NCI-H2107 (cell line): ENCODE data around the gene IL1RAPL1.

Experiments used
- DNase-seq: peaks from one replicate; lab custom pipeline; 2025; lab: John Stamatoyannopoulos, UW

The IL1RAPL1 gene

DNA sequence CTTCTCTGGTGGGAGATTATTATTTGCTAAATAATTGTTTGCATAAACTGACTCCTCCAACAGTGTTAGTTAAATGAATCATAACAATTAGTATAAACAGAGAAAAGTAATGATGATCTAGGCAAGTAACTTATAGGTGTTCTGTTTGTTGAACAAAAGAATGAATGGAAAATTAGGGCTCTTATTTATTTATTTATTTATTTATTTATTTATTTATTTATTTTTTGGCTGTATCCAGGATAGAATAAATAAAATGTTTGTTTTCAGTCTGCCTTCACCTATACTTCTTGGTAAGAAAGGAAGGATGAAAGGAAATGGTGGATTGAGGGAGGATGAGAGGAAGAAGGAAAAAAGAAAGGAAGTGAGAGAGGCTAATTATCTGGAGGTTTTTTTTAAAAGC, 1066.5 kb downstream of the IL1RAPL1 start:
- no peak for DNase-seq

DNA sequence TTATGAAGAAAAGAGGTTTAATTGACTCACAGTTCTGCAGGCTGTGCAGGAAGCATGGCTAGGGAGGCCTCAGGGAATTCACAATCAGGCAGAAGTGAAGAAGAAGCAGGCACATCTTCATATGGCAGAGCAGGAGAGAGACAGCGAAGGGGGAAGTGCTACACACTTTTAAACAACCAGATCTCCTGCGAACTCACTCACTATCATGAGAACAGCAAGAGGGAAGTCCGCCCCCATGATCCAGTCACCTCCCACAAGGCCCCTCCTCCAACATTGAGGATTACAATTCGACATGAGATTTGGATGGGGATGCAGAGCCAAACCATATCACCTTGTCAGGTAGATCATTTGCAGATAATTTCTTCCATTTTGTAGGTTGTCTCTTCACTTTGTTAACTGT, 1072.7 kb downstream of the IL1RAPL1 start:
- no peak for DNase-seq

DNA sequence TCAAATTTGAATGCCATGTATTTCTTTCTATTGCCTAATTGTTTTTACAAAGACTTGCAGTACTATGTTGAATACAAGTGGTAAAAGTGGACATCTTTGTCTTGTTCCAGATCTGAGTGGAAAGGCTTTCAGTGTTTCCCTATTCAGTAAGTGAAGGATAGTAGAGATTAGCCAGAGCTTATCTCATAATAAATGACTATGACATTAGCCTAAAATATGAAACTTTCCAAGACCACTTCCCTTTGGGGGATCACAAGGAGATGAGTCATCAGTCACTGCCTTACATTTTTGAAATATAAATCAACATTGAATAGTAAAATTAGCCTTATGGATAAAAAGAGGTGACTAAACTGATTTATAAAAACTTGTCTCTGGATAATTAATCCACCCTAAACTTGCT, 1074.0 kb downstream of the IL1RAPL1 start:
- no peak for DNase-seq

DNA sequence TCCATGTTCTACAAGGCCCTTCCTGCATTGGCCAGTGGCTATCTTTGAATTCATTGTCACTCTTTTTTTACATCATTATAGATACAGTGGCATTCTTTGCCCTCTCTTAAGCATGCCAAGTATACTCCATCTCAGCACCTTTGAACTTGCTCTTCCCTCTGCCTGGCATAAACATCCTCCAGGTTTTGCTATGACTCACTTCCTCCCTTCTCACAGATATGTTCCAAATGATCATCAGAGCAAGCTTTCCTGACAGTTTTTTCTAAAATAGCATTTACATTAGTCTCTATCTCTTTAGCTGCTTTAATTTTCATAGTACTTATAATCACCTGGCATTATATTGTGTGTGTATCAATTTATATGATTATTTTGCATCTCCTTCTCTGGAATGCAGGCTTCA, 1074.9 kb downstream of the IL1RAPL1 start:
- no peak for DNase-seq

DNA sequence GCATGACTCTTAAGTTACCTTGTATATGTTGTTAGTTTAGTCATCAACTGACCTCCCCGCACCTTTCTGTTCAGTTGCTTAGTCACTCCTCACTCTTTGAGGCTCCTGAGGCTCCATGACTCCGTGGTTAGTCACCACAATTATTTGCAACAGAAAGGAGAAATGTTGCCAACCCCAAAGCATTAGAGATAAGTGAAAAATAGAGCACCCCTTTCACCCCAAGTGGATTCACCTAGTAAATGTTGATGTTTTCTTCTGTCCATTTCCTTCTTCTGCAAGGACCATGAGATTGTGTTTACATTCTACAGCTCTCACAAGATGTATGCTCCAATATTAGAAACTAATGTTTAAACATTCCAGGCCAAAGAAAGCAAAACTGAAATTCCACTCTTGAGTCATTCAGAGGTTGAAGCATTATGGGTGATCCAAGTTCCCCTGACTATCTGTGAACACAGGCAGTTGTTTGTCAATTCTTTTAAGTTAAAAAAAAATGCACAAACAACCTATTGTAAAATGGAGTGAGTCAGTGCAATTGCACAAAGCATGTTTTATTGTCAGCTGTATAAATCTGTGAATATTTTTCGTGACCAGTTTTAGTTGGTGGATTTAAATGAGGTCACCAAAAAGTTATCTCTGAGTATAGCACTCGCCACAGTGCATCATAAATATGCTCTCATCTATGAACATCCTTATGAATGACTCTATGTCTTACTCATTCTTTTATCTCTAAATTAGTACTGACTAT, 1075.7 kb downstream of the IL1RAPL1 start:
- no peak for DNase-seq

DNA sequence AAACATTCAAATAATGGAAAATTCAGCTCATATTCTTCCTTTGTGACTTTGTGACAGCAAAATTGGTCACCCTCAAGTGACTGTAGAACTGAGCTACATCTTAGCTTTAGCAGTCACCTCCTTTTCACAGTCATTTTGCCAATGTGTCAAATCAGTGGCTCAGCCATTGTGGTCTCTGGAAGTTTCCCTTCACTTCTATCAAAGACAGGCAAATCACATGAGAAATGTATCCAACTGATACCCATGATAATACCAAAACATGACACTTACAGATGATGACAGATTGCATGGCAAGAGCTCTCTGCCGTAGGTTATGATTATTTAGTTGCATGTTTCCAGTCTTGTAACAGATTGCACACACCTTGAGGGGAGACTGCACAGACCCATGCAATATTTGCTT, 1078.3 kb downstream of the IL1RAPL1 start:
- DNase-seq: no peak

DNA sequence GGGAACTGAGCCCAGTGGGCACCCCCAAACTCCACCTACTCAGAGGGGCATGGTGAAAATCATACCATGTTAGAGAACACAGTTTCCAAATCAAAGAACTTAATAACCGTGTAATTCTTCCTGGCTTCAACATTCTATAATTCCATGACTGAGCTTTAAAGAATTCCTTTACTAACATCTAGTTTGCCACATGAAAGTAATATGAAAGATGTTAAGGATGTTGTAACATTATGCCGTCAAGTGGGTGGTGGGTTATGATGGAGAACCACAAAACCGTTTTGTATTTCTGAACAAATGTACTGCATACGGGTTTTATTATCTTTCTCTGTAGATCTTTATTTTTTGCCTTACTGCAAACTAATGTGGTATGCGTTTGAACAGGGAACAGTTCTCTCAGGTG, 1079.1 kb downstream of the IL1RAPL1 start:
- no peak for DNase-seq

DNA sequence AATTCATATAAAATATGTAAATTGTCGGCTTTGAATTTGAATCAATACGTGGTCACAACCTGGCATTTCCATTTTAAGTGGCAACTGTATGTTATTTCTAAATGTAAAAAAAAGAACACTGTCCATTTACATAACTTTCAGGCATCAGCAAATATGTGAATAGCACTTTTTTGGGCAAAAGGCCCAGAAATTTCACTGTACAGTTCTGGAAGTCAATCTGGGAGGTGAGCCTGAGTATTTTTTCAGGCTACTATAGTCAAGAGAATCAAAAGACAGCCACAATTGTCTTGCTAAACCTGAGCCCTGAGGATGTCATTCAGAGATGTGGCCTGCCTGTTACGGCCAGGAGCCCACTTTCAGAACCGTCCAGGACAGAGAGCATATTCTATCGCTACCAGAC, 1084.2 kb downstream of the IL1RAPL1 start:
- no peak for DNase-seq

DNA sequence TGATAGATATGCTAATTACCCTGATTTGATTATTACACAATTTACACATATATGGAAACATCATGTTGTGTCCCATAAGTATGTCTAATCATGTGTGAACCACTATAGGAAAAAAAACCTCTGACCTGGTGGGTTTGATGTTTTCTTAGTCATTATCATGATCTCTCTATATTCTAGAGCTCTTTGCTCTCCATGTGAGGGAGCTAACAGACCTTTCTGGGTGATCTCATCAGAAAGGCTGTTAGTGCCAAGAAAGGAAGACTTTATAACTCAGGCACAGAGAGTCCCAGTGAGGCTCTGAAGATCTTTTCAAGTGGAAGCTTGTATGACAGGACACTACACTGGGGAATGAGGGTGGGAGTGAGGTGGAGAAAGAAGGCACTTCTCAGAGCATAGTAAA, 1100.4 kb downstream of the IL1RAPL1 start:
- DNase-seq: no peak

DNA sequence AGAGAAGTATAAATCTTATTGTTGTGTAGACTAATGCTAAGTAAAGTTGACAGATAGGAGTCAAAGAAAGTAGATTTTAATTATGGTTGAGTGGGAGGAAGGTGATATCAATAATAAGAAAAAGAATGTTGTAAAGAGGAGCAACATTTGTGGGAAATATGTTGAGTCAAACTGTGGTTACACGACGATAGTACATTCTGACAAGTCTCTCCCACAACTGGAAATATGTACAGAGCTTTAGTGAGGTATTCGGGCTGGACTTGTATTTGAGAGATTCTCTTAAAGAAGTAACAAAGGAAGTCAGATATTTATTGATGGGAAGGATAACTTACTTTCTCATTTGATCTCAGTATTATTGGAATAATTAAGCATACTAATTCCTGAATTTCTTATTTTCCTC, 1102.8 kb downstream of the IL1RAPL1 start:
- DNase-seq: no peak

DNA sequence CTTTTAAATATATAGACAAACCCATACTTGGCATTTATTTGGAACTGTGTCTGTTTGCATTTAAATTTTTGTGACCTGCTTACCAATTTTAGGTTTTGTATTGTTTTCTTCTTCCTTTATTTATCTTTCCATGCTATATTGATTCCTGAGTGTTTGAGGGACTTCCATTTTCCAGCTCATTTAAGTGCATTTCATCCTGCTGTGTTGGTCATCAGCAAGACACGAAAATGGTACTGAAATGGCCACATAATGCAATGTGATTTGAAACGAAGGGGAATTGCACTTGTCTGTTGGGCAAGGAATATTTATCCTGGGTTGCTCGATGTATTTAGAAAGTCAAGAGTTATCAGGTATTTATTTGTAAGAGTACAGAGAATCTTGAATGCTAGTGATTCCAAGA, 1103.8 kb downstream of the IL1RAPL1 start:
- DNase-seq: no peak

DNA sequence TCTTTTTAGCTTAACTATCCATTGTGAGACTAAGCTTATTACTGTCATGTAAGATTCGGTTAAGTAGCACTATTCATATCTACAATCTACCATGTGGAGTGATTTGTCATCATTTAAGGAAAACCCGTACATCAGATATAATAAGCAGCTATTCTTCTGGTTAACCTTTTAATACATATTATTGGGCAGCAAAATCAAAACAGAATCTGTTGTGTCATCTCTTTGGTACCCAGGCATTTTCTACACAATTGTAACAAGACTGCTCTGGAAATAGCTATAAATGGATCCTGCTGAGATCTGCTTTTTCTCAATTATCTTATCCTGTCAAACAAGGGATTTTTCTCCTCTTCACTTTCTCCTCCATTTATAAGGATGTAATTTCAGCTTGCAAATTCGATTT, 1106.7 kb downstream of the IL1RAPL1 start:
- no peak for DNase-seq

DNA sequence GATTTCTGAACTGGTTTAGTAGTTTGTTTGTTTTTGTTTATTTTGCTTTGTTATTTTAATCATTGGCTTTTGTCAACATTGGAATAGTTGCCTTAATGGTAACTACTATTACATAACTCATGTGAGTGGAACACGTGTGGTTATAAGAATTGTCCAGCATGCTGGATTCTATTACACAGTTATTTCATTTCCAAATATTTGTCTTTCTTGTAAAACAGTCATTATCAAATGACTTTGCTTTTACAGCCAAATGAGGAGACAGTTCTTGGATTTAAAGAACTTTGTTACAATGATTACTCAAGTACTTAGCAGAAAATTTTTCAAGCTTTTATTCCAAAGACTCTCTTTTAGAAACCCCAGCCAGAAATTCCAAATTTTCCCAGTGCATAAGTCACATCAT, 1112.0 kb downstream of the IL1RAPL1 start:
- no peak for DNase-seq

DNA sequence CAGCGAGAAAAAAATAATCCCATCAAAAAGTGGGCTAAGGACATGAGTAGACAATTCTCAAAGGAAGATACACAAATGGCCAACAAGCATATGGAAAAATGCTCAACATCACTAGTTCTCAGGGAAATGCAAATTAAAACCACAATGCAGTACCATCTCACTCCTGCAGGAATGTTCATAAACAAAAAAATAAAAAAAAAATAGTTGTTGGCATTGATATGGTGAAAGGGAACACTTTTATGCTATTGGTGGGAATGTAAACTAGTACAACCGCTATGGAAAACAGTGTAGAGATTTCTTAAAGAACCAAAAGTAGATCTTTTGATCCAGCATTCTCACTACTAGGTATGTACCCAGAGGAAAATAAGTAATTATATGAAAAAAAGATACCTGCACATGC, 1119.8 kb downstream of the IL1RAPL1 start:
- no peak for DNase-seq

DNA sequence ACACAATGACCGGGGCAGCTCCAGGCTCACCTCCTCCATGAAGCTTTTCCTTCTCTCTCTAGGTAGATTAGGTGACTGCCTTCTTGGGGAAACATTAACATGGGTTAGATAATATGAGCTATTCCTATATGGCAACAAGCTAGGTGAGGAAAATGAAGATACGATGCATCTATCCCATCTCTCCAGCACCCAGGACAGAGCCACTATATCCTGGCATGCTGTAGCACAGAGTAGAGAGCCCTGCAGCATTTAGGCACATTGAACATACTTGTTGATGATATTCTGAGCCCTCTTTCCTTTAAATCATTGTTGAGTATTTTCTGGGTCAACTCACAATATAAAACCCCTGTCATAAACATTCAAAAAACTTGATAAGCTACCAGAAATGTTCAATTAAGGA, 1133.9 kb downstream of the IL1RAPL1 start:
- DNase-seq: no peak

DNA sequence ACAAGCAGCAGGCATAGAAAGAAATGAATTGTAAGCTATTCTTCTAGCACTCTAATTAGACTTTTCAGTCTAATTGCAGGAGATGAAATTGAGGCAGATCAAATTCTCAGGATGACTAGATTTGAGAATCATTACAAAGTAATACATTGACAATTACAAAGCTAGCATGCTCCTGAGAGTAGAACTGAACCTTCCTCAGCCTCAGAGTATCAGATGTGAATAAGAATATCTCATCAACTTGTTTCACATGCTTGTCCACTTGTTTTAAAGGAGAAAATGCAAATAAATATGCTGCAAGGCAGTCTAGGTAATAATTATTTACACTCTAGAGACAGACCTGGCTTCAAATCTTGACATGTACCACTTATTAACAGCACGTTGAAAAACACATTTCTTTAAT, 1137.1 kb downstream of the IL1RAPL1 start:
- no peak for DNase-seq

DNA sequence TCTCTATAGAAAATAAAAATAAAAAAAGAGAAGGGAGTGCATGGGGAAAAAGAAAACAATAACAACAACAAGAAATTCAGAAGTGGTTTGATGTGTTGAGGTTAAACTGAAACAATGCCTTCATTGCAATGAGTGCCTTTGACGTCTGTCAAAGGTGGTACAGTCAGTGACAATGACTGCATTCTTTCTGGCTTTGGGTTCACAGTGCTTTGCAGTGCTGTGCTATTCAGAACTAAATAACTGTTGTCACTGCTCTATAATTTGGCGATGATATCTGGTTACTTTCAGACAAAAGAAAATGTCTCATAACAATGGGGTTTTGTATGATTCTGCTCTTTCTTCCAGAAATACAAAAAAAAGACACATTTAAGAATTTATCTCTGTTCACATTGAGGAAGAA, 1139.6 kb downstream of the IL1RAPL1 start:
- no peak for DNase-seq

DNA sequence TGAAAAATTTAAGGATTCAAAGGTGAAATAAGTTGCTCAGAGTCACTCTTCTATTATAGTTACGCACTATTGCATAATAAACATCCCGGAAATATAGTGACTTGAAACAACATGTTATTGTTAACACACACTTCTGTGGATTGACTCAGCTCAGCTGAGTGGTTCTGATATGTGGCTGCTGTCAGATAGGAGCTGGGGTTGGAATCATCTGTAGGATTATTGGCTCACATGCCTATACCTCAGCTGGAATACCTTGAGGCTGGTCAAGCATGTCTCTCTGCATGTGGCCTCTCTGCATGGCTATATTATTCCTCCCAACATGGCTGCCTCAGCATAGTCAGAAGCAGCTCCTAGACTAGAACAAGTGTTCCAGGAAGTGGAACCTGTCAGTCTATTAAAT, 1141.4 kb downstream of the IL1RAPL1 start:
- DNase-seq: no peak

DNA sequence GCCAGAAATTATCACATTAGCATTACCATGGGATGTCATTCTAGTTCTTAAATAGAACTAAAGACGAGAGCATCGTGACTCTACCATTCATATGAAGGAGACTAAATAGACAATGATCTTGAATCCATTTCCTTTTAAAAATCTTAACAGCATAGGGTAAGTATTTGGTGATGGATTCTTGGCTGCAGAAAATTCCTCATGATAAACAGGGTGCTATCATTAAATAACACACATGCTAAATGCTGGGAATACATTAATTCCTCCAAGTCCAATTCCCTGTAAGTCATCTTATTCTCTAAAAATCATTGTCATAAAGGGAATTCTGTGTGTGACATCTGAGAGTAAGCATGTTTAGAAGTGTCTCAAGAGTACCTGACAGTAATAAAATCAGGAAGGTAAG, 1157.7 kb downstream of the IL1RAPL1 start:
- DNase-seq: no peak

DNA sequence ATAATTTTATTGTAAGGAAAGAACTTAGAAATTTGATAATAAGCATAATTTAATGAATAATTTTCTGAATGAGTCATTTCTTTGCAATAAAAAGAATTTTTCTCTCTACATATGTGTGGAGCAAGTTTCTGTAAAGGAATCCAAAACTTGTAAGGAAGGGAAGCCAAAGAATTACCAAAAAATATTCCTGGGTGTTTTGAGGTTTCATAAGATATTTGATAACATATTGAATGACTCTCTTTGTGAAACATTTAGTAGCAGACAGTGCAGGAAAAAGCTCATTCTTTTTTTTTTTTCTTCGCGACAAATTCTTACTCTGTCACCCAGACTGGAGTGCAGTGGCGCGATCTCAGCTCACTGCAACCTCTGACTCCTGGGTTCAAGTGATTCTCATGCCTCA, 1159.1 kb downstream of the IL1RAPL1 start:
- no peak for DNase-seq

DNA sequence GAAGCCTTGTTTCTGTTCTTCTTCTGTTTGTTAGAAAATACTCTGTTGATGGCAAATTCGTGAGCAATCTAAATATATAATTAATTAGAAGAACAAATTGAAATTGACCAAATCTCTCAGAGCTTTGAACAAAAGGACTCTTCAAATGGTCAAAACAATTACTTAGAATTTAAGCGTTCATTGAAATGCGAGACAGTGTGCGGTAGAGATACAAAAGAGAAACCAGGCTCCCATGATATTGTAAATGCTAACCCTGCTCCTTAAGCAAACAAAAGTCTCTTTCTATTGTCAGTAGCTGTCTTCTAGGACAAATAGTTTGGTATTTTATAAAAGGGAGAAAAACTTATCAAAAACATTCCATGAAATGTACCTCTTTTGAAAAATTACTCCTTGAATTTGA, 1174.8 kb downstream of the IL1RAPL1 start:
- no peak for DNase-seq

DNA sequence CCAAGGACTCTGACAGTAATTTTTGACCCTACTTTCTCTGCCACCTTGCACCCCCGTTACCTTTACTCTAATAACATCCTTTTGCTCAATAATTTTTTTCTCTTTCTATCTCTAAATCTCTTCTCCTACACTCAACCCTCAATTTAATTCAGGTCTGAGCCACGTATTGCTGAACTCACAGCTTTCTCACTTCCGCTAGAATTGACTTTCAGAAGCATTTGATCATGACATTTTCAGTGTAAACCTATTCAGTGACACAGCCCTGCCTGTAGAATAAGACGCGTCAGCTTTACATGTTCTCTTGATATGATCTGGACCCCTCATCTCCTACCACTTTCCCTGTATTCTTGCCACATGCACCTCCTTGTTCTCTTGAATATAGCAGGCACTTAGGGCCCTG, 1188.6 kb downstream of the IL1RAPL1 start:
- DNase-seq: no peak

DNA sequence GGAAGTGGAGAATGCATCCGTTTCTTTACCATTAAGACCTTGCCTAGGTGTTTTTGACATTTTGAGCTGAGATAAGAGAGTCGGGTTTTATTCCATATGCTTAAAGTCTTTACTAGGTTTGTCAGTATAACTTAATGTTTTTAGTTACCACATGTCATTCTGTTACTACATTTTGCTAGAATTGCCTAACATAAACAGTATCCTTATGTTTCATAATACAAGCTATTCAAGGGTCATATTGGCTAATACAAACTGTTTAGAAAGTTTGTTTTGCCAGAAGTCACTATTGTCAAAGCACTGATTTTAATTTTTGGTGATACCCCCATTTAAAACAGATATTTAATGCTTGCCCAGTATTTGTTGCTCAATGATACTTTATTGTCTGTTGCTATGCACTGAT, 1200.4 kb downstream of the IL1RAPL1 start:
- DNase-seq: no peak

DNA sequence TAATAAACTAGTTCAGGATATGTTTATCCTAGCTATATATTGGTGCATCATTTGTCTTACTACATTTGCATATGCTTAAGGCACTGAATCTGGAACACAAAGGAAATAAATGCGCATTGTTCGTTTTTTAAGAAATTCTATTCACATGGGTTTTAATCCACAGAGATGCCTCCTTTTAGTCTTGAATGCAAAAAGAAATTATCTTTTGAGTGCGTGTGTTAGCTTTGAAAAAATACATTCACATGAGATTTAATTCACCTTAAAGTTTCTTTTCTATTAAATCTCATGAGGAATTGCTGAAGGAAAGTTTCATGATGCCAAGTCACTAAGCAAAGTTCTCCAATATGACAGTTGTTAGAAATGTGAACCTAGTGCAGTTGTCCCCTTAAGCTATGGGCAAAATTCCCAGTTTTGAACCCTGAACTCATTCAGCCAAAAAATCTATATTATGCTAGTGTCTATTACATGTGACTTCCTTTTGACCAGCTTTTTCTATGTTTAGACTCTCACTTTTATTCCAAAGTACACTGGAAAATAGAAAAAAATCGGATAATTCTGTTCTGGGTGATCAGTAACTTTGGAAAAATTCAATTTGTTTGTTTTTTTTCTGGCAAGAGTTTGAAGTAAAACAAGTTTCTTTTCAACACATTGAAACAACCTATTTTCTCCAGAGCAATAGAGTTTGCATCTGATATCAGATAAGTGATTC, 1201.9 kb downstream of the IL1RAPL1 start:
- no peak for DNase-seq
